T-helper 22 cell (primary cell): ENCODE measurements around the gene F2RL3.

ENCODE experiments used
- DNase-seq: peaks from one replicate; pipeline ENCODE4 v3.0.0-alpha.2; 2020; ENCODE audit warnings: low read depth

F2RL3 gene

DNA sequence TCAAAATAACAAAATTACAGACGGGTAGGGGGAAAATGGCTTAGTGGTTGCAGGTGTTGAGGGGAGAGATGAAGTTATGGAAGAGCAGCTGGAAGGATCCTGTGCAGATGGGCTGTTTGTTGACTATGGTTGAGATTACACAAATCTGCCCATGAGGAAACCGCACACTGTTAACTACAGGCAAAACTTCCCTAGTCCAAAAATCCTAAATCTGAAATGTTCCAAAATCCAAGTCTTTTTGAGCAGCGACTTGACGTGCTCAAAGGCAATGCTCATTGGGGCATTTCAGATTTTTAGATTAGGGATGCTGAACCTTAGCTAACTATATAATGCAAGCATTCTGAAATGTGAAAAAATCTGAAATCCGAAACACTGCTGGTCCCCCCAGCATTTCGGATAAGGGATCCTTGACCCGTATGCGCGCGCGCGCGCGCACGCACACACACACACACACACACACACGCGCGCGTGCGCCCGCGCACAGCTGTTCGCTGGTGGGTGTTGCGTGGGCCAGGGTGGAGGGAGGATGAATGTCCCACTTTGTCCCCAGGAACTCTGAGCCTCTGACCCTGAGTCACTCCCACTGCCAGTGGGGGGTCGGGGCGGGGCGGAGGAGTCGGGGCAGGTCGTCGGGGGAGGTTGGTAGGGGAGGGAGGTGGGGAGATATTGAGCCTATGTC is 6.8 kb downstream of the F2RL3 start:
- no peak for DNase-seq

DNA sequence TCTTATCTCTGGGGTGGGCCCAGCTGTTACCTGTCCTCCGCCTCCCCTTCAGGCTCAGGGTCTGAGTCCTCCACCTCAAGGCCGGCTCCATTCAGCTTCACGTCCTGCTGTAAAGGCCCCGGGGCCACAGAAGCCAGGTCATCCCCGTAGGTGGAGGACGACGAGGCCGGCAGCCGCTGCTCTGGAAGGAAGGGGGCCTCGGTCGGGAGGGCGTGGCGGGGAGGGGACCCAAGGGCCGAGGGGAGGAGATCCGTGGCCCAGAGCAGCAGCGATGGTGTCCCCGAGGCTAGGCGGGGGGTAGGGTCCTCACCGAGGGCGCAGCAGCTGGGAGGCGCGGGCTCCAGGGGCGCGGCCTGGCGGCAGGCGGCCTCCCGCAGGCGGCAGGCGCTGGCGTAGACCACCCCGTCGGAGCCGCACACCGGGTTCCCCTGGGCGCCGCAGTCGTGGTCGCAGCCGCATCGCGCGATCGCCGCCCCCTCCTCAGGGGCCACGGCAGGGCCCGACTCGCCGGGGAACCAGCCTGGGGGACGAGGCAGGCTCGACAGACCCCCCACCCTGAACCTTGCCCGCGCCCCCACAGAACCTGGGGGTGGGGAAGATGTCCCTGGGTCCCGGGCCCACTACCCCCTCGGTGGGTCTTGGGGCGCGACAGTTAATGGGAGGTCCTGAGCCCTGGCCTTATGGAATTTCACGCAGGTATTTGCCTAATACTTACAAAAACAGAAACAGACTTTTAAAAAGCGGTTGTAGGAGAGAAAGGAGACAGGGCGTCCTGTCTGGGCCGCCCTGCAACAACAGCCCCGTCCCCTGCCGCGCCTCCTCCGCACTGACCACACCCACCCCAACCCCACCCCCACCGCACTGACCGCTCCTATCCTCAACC is 7.6 kb downstream of the F2RL3 start:
- no peak for DNase-seq

DNA sequence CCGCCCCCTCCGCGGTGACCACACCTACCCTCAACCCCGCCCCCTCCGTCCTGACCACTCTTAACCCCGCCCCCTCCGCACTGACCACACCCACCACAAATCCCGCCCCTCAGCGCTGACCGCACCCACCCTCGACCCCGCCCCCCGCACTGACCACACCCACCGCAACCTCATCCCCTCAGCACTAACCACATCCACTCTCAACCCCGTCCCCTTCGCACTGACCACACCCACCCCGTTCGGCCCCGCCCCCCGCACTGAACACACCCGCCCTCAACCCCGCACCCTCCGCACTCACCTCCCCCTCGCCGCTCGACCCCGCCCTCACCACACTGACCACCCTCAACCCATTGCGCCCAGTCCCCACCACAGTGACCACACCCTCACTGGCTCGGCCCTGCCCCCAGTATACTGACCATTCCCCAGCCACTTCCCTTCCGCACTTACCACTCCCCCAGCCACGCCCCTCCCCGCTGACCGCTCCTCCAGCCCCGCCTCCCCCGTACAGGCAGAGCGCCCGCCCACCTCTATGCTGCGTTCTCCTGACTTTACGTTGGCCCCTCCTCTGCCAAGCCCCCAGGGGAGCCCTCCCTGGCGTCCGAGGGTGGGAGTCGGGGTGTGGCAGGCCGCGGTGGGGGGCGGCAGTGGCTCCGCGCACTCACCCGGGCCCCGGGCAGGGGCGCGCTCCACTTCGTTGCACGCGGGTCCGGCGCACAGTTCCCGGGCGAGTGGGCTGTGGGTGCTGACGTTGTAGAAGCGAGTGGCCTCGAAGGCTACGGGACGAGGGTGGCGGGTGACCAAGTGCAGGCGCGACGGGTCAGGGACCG is 8.4 kb downstream of the F2RL3 start:
- peak; percentile 34 for DNase-seq

DNA sequence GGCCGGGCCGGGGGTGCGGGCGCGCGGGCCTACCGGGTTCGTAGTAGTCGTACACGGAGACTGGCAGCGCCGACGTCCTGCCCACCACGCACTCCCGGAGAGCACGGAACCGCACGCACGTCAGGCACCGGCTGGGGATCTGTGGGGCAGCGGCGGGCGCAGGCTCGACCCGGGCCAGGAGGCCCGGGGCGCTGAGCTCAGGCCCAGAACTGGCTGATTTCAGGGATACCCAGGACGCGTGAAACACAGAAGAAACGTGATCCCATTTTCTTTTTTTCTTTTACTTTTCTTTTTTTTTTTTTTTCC is 9.0 kb downstream of the F2RL3 start:
- DNase-seq, result no peak

DNA sequence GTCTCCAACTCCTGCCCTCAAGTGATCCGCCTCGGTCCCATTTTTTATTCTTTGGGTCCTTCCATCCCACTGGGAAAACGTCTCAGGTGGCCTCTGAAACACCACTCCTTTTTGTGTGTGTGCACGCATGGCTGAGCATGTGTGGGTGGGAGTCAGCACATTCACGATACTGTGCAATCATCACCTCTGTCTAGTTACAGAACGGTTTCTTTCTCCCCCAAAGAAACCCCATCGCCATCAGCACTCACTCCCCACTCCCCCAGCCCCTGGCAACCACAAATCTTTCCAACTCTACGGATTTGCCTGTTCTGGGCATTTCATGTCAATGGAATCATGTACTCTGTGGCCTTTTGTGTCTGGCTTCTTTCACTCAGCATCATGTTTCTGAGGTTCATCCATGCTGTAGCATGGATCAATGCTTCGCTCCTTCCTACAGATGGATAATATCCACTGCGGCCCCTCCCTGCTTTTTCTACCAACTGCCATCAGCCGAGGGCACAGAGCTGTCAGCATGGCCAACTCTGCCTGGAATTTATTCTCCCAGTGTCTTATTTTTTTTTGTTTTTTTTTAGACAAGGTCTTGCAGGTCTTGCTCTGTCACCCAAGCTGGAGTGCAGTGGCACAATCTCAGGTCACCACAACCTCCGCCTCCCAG is 9.7 kb downstream of the F2RL3 start:
- DNase-seq, result no peak

DNA sequence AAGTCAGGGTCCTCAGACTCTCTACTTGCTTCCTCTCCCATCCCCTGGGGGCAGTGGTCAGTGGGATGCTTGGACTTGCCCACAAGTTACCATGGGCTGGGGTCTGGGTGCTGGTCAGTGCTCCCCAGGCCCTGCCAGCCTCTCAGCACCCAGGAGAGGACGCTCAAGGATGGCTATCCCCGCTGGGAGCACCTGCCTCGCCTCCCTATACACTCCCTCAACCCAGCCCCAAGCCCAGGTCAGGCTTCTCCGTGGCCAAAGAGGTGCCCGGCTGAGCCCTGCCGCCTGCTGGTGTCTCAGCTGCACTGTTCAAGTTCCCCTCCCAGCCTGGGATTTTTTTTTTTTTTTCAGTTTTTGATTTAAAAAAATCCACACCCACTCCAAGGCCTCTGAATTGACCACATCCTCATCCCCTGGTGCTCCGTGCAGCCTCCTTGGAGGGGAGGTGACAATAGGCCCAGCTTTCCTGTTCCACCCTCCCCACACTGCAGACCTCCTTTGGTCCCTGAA is 10.8 kb downstream of the F2RL3 start:
- DNase-seq, result no peak

DNA sequence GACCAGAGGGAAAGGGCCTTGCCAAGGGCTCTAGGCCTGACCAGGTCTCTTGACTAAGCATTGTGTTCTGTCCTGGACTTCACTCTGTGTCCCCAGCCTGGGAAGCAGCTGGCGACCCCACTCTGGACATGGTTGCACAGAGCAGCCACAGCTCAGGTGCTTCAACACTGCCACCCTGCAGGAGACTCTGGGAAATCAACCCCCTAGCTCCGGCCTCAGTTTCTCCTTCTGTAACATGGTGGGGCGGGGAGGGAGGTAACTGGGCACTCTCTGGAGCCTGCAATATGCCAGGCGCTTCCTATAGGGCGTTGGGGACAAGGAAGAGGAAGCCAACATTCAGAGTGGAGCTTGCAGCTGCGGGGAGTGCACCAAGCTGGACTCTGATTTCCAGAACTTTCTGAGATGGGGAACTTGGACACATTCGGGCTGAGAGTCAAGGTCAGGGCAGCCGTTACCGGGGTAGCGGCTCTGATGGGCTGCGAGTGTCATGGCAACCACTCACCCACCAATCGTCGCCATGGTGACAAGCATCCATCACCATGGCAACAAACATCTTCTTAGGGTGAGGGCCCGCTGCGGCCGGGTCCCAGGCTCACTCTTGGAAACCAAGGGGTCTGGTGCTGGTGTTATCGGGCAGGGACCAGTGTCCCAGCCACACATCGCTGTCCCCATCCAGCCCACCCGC is 12.8 kb downstream of the F2RL3 start:
- DNase-seq, result no peak

DNA sequence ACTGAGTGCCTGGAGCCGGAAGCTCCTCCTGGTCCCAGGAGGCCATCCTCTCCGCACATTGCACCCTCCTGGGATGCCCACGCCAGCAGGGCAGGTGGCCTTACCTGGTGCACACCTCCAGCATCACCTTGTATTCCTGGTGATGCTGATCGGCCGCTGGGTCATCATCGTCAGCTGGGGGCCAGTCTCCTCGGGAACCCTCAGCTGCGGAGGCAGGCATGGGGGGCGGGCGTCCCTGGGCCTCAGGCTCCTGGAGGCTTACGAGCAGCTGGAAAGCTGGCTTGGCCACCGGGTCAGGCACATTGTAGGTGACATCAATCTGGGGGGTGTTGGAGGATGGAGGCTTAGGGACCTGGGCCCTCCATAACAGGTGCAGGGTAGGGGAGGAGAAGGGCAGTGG is 13.7 kb downstream of the F2RL3 start:
- no peak for DNase-seq

DNA sequence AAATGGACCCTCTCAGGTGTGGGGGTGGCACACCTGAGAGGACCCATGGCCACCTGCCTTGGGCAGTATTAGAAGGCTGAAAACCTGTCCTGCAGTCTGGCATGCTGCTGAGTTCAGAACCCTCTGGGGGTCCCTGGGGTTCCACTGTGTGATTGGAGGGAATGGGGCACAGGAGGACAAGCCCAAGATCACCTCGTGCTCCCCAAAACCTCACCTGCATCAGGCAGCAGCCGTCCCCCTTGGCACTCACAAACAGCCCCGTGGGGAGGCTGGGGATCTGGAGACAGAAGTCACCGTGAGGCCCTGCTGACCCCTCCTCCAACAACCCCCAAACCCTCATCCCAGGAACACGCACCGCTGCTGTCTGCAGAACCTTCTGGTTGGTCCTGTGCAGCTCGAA is 14.5 kb downstream of the F2RL3 start:
- no peak for DNase-seq

DNA sequence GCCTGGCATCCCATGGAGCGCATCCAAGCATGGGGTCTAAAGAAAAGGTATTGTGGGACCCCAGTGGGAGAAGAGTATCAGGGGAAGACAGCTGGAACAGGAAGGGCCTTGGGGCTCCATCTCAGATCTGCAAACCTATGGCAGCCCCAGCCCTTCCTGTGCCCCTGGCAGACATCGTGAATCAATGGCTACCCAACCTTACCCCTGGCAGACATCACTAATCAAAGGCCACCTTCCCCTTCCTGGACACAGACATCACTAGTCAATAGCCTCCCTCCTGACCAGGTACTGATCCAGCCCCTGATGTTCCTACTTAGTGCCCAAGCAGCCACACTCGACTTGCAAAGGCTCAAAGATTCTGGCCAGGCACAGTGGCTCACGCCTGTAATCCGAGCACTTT is 15.8 kb downstream of the F2RL3 start:
- DNase-seq, result no peak

DNA sequence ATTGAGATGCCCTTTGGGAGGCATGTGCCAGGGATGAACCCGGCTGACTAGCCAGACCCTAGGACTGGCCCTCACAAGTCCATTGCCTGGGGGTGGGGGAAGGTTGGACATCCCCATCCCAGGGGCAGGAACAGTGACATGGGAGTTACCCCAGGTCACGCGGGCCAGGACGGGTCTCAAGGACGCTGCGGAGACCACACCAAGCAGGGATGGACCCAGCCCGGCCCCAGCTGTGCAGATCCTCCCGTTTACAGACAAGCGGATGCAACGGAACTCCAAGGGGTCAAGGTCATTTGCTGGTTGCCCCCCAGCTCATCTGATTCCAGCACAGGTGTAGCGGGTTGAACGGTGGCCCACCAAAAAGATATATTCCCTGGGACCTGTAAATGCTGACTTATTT is 20.0 kb downstream of the F2RL3 start:
- no peak for DNase-seq

DNA sequence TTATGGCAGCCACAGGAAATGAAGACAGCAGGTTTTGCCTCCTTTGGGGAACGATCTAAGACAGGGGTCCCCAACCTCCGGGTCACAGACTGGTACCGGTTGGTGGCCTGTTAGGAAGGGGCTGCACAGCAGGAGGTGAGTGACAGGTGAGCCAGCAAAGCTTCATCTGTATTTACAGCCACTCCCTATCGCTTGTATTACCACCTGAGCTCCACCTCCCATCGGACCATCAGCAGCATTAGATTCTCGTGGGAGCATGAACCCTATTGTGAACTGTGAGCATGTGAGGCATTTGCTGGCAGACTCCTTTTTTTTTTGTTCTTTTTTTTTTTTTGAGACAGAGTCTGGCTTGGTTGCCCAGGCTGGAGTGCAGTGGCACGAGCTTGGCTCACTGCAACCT is 22.2 kb downstream of the F2RL3 start:
- DNase-seq, result no peak

DNA sequence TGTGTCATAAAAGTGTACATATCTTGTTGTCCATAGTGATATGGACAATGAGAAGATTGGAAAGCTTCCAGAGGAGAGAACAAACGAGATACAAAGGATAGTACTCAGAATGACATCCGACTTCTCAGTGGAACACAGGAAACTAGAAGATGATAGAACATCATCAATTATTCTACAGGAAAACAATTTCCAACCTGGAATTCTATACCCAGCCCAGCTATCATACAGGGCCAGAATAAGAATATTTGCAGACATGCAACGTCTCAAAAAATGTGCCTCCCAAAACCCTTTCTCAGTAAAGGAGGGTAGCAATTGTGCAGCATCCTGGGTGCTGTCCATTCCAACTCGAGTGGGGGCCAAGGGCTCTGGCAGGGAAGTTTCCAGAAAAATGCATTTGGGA is 24.0 kb downstream of the F2RL3 start:
- no peak for DNase-seq

DNA sequence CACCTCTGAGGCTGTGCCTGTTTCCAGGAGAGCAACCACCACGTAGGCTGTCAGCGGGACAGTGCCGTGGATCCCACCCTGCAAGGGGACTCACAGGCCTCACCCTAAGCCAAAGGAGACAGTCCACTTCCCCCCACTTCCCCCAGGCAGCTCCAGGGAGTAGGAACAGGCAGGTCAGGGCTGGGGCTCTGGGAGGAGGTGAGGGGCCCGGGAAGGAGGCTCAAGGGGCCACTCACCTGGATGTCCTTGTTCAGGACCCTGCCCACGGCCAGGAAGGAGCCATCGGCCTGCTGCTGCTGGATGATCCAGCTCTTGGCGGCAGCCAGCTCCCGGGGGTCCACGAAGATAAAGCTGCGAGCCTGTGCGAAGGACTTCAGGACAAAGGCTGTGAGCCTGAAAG is 25.6 kb downstream of the F2RL3 start:
- DNase-seq, result no peak

DNA sequence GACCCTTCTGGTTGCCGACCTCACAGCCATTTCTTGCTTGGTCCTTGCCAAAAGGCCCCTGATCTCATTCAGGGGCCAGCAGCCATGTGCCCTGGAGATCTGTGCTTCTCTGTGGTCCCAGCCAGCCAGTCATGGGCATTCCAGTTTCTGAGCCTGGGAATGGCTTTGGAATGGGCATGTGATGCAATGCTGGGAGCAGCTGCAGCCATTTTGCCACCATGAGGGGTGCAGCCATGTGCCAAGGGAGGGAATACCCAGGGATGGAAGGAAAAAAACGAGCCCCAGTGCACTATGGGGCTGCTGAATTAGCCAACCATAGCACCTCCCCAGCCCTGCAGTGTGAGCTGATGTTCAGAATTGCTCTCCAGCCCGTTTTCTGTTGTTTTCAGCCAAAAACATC is 26.3 kb downstream of the F2RL3 start:
- no peak for DNase-seq

DNA sequence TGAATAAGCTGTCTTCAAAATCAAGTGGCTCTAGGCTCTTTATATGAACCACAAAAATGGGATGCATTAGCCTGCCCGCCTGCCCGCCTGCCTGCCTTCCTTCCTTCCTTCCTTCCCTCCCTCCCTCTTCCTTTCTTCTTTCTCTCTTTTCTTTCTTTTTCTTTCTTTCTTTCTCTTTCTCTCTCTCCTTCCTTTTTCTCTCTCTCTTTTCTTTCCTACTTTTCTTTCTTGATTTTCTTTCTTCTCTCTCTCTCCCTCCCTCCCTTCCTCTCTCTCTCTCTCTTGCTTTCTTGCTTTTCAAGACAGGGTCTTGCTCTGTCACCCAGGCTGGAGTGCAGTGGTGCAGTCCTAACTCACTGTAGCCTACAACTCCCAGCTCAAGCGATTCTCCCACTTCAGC is 26.9 kb downstream of the F2RL3 start:
- no peak for DNase-seq

DNA sequence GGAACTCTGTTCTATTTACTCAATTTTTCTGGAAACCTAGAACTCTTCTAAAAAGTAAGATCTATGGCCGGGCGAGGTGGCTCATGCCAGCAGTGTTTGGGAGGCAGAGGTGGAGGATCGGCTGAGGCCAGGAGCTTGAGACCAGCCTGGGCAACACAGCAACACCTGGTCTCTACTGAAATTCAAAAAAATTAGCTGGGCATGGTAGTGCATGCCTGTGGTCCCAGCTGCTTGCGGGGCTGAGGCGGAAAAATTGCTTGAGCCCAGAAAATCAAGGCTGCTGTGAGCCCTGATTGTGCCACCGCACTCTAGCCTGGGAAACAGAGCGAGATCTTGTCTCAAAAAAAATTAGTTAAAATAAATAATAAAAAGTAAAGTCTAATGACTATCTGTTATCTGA is 28.6 kb downstream of the F2RL3 start:
- no peak for DNase-seq

DNA sequence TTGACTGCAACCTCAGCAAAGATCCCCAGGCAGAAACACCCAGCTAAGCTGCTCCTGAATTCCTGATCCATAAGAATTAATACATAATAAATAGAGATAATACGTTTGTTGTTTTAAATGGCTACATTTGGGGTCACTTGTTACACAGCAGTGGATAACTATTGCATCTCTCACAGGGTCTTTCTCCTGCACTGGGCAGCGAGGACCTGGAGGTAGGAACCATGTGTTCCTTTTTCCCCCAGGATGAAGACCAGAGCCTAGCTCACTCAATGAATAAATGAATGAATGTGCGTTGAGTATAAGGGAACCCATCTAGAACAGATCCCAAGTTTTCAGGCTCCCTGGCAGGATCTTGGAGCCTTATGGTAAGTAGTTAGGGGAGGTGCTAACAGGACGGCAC is 30.7 kb downstream of the F2RL3 start:
- no peak for DNase-seq

DNA sequence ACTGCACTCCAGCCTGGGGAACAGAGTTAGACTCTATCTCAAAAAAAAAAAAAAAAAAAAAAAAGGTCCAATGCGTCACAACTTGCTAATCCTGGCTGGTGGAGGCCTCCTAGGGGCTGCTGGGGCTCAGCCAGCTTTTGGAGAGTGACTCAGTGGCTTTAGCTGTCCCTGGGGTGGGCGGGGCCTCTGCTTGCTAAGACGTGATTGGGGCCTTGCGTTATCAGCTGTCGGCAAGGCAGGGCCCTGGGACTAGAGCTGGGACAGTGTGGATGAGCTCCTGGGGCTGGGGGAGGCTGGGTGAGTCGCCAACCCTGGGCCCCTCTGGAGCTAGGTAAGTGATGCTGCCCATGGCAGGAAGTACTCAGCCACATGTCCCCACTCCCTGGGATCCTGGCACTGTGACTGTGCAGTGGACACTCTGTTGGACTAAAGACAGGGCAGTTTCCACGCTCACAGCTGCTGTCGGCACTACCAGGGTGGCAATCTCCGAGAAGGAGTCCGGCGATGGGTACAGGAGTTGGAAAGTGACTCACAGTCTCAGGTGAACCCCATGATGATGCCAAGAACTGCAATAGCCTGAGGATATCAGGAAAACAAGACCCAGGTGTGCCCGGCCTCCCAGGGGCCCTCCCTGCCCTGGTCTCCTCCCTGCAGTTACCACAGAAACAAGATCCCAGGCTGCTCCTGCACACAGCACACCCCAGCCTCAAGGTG is 32.2 kb downstream of the F2RL3 start:
- no peak for DNase-seq

DNA sequence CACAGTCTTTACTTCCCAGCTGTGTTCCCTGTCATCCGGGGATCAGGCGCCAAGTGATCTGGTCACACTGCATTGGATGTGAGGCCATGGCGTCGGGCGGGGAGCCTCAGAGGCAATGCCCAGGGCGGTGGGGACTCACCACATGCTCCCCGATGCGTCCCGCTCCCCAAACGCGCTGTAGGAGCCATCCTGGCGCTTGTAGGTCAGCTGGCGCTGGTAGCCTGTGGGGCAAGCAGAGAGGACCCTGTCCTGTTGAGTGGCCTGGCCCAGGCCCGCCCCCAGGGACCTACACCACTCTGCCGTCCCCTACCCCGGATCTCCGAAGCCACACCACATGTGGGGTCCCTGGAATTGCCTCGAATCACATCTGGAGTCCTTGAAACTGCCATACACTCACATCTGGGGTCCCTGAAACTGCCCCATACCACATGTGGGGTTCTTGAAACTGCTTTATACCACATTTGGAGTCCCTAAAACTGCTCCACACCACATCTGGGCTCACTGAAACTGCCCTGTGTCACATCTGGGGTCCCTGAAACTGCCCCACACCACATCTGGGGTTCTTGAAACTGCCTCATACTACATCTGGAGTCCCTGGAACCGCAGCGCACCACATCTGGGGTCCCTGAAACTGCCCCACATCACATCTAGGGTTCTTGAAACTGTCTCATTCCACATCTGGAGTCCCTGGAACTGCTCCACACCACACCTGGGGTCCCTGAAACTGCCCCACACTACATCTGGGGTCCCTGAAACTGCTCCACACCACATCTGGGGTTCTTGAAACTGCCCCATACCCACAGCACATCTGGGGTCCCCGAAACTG is 33.2 kb downstream of the F2RL3 start:
- no peak for DNase-seq
